ENCODE measurements around the gene PTPRE.

- TF ChIP-seq CTCF (IDR thresholded peaks at IDR 0.05; ENCODE audit: low read depth, low read length) (peak; percentile 51), EZH2phosphoT487 (IDR thresholded peaks at IDR 0.05; ENCODE audit: low read depth) (no peak)
Measured at GRCh38 chr10:128078136-128078969, 171.4 kb downstream of the PTPRE start.
